HG03039 (cell line): Measurements from ENCODE around the gene SLC25A15.
"Not testable (repeated sequence)": the region's sequence is repeated elsewhere in the genome, so short reads cannot be mapped to it uniquely, and the experiment has no call there.

Source experiments
- ATAC-seq: cut with Tn5 transposase; IDR thresholded peaks from one replicate; pipeline ENCODE4 v1.9.1; 2021; ENCODE audit warnings: mild to moderate bottlenecking, moderate library complexity; ENCODE audit not compliant: unreplicated experiment

Gene SLC25A15

GRCh38 chr13:40780822-40781401 is 8.5 kb upstream of the SLC25A15 start:
- ATAC-seq = no peak

GRCh38 chr13:40781717-40782116 is 7.7 kb upstream of the SLC25A15 start:
- no peak for ATAC-seq

- not testable (repeated sequence) for ATAC-seq
Observed at GRCh38 chr13:40782971-40783370, 6.4 kb upstream of the SLC25A15 start.

GRCh38 chr13:40784540-40784939 is 4.9 kb upstream of the SLC25A15 start:
- no peak for ATAC-seq

- no peak for ATAC-seq
Observed at GRCh38 chr13:40786568-40786996, 2.8 kb upstream of the SLC25A15 start.

GRCh38 chr13:40787062-40787461 is 2.3 kb upstream of the SLC25A15 start:
- no peak for ATAC-seq

GRCh38 chr13:40788540-40789274 is 704 bp upstream of the SLC25A15 start:
- ATAC-seq = not testable (repeated sequence)

- no peak for ATAC-seq
Observed at GRCh38 chr13:40790154-40790616, 774 bp downstream of the SLC25A15 start.

- ATAC-seq = no peak
Observed at GRCh38 chr13:40792284-40793051, 3.1 kb downstream of the SLC25A15 start.

- no peak for ATAC-seq
Observed at GRCh38 chr13:40793339-40793738, 3.9 kb downstream of the SLC25A15 start.

GRCh38 chr13:40794414-40795368 is 5.3 kb downstream of the SLC25A15 start:
- no peak for ATAC-seq

- ATAC-seq = no peak
Observed at GRCh38 chr13:40796649-40797048, 7.2 kb downstream of the SLC25A15 start.

- no peak for ATAC-seq
Observed at GRCh38 chr13:40798380-40798779, 9.0 kb downstream of the SLC25A15 start.

- no peak for ATAC-seq
Observed at GRCh38 chr13:40799508-40799907, 10.1 kb downstream of the SLC25A15 start.

- no peak for ATAC-seq
Observed at GRCh38 chr13:40800559-40800958, 11.1 kb downstream of the SLC25A15 start.

GRCh38 chr13:40801255-40802217 is 12.1 kb downstream of the SLC25A15 start:
- ATAC-seq = no peak

GRCh38 chr13:40803316-40803715 is 13.9 kb downstream of the SLC25A15 start:
- ATAC-seq = no peak

GRCh38 chr13:40806241-40806640 is 16.8 kb downstream of the SLC25A15 start:
- no peak for ATAC-seq

- ATAC-seq = no peak
Observed at GRCh38 chr13:40809471-40809870, 20.1 kb downstream of the SLC25A15 start.
